ENCODE data around the gene RDX. TPM values are rescaled to one million over a fixed set of nuclear protein-coding genes. Genes with fewer than 3 reads are reported as not detected.

RDX gene
- polyA plus RNA-seq, 1 experiment: 23.4 TPM

DNA sequence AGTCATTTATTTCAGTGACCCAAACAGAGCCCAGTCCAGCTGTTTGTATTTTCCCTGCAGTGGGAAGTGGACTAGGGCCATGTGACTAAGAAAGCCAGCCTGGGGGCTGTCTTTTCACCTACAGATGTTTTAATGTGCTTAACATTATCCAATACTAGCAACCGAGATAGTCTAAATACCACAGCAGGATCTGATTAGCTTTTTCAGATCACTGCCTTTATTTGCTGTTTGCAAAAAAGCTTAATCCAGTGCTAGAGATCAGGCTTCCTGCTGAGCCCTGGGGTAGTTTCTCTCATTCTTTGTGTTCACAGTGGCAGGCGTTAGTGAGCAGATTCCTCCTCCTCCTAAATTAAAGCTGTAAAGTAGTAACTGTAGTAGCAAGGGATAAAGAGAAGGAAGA lies 168.3 kb downstream of the RDX start:
- peak; percentile 11 for DNase-seq (ENCODE audit: low read depth)
- CTCF ChIA-PET: interaction anchor here (0.5 to 0.6 kb wide), 2 partner anchors 1328 to 1403 kb away, joined by 3 to 4 read pairs; no protein-coding TSS in a partner anchor
- POLR2A ChIA-PET: interaction anchor here (0.5 kb wide), 1 partner anchor 99 kb away, joined by 6 read pairs; no protein-coding TSS in a partner anchor
- no peaks in the 10 kb centered on the region for H3K36me3 ChIP-seq (ENCODE audit: control insufficient read depth, insufficient read depth, low read length)
- TF ChIP-seq, protein P1, sequence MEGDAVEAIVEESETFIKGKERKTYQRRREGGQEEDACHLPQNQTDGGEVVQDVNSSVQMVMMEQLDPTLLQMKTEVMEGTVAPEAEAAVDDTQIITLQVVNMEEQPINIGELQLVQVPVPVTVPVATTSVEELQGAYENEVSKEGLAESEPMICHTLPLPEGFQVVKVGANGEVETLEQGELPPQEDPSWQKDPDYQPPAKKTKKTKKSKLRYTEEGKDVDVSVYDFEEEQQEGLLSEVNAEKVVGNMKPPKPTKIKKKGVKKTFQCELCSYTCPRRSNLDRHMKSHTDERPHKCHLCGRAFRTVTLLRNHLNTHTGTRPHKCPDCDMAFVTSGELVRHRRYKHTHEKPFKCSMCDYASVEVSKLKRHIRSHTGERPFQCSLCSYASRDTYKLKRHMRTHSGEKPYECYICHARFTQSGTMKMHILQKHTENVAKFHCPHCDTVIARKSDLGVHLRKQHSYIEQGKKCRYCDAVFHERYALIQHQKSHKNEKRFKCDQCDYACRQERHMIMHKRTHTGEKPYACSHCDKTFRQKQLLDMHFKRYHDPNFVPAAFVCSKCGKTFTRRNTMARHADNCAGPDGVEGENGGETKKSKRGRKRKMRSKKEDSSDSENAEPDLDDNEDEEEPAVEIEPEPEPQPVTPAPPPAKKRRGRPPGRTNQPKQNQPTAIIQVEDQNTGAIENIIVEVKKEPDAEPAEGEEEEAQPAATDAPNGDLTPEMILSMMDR (IDR thresholded peaks at IDR 0.05; ENCODE audit: insufficient read depth, low read depth, low read length): no peak
- H3K4me3 ChIP-seq (ENCODE audit: low read depth, low read length): no peak overlapping the region
- H3K27me3 ChIP-seq (ENCODE audit: control insufficient read depth, insufficient read depth, low read length): no peaks in the 10 kb centered on the region

DNA sequence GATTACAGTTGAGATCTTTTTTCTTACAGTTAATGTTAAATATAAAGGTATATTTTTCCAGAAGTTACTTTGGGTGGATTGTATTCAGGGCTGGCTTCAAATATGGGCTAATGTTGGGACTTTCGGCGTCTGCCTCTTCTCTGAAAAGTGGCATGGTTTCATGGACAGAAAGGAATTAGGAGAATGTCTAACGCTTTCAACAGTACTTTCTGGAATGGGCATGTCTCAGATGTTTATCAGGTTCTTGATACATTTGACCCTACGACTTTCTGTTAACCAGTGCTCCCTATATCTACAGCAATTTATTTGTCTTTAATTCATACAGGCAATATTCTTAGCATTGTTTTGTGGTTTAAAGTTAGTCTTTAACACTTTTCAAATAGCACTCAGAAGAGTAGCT lies 169.5 kb downstream of the RDX start:
- H3K27me3 ChIP-seq (ENCODE audit: control insufficient read depth, insufficient read depth, low read length): no peaks in the 10 kb centered on the region
- H3K36me3 ChIP-seq (ENCODE audit: control insufficient read depth, insufficient read depth, low read length): no peaks in the 10 kb centered on the region
- POLR2A ChIA-PET: no interaction called here
- H3K4me3 ChIP-seq (ENCODE audit: low read depth, low read length): no peak overlapping the region
- CTCF ChIA-PET: no interaction called here
- no peak for DNase-seq (ENCODE audit: low read depth)
- TF ChIP-seq, protein P1 (IDR thresholded peaks at IDR 0.05; ENCODE audit: insufficient read depth, low read depth, low read length): no peak

DNA sequence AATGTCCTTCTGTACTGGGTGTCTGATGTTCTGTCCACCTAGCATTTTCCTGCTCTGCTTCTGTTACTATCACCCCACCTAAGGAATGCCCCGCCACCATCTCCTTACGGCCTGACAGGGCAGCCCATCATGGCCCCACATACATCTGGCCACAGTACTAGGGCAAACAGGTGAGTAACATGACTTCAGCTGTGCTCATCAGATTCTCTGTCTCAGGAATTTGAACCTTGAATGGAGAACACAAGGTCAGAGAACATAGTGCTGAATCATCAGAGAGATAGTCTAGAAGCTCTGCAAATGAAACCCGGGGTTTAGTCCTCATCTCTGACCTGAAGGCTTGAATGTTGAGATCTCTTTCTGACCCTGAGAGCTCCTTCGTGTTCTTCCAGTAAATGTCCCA lies 170.8 kb downstream of the RDX start:
- no peak for DNase-seq (ENCODE audit: low read depth)
- POLR2A ChIA-PET: no interaction called here
- TF ChIP-seq, protein P1 (IDR thresholded peaks at IDR 0.05; ENCODE audit: insufficient read depth, low read depth, low read length): no peak
- Histone ChIP-seq H3K4me3 (ENCODE audit: low read depth, low read length) (no peak overlapping the region), H3K27me3 (ENCODE audit: control insufficient read depth, insufficient read depth, low read length) (no peaks in the 10 kb centered on the region), H3K36me3 (ENCODE audit: control insufficient read depth, insufficient read depth, low read length) (no peaks in the 10 kb centered on the region)
- CTCF ChIA-PET: no interaction called here

Other genes with a start within 250 kb of the RDX start
- gene ZC3H12C, start 203.2 kb downstream of the RDX start, polyA plus RNA-seq (2011; rRNA removed): 5.2 and 5.5 TPM in 2 replicates
- gene FDX1, start 133.3 kb upstream of the RDX start, polyA plus RNA-seq (2011; rRNA removed): 2.0 and 4.0 TPM in 2 replicates